HG03565 (cell line): Measurements from ENCODE around the gene ATP5PB.

Experiments
- ATAC-seq: cut with Tn5 transposase; IDR thresholded peaks from one replicate; pipeline ENCODE4 v1.9.1; 2021; ENCODE audit warnings: mild to moderate bottlenecking, moderate library complexity; ENCODE audit not compliant: unreplicated experiment

The ATP5PB gene

GRCh38 chr1:111504097-111504496 is 54.8 kb downstream of the ATP5PB start:
- ATAC-seq: no peak

- peak; percentile 57 for ATAC-seq
Observed at GRCh38 chr1:111505641-111506119, 56.4 kb downstream of the ATP5PB start.

- no peak for ATAC-seq
Observed at GRCh38 chr1:111506561-111506960, 57.3 kb downstream of the ATP5PB start.

GRCh38 chr1:111507411-111508201 is 58.3 kb downstream of the ATP5PB start:
- peak; percentile 40 for ATAC-seq

- ATAC-seq: no peak
Observed at GRCh38 chr1:111509997-111510375, 60.7 kb downstream of the ATP5PB start.

GRCh38 chr1:111511370-111511769 is 62.1 kb downstream of the ATP5PB start:
- ATAC-seq: no peak
